ENCODE data around the gene LGMN. TPM values are rescaled to one million over a fixed set of nuclear protein-coding genes. Genes with fewer than 3 reads are reported as not detected.

LGMN gene
- total RNA-seq, 1 experiment from 2014 or later: 37.2 TPM

GRCh38 chr14:92658160-92658559 lies 90.3 kb downstream of the LGMN start:
- no peaks in the 10 kb centered on the region for H3K36me3 ChIP-seq (ENCODE audit: control insufficient read depth, insufficient read depth, low read length)
- intact Hi-C loops (cut with micrococcal nuclease; ENCODE audit: unreplicated experiment) (no loop called here), in situ Hi-C loops (cut with HindIII; ENCODE audit: low pct_unique_long_range_greater_than_20kb, low sequenced_read_pairs) (no loop called here)
- no peak overlapping the region for H3K27ac ChIP-seq (ENCODE audit: low read length)
- BruUV-seq (replicated peaks): no TSS peak
- no peaks in the 10 kb centered on the region for H3K27me3 ChIP-seq (ENCODE audit: control insufficient read depth, insufficient read depth, low read length)
- TF ChIP-seq CTCF (IDR thresholded peaks at IDR 0.05) (no peak), REST (IDR thresholded peaks at IDR 0.05; ENCODE audit: insufficient read depth in 1 of 2, low read depth in 2 of 2, low read length in 1 of 2) (no peak), POLR2AphosphoS5 (IDR thresholded peaks at IDR 0.05; ENCODE audit: low read depth, low read length) (no peak), SIN3A (IDR thresholded peaks at IDR 0.05; ENCODE audit: borderline replicate concordance, insufficient read depth, low read depth, low read length) (no peak), TCF7L2 (IDR thresholded peaks at IDR 0.05; ENCODE audit: low read depth, low read length) (no peak)
- no peak for DNase-seq (ENCODE audit: low read depth, low spot score)
- H3K9me3 ChIP-seq (ENCODE audit: control insufficient read depth, insufficient read depth, low read depth, low read length): no peaks in the 10 kb centered on the region
- H3K4me1 ChIP-seq (ENCODE audit: control insufficient read depth, insufficient read depth, low read length): no peaks in the 10 kb centered on the region
- H3K4me3 ChIP-seq (ENCODE audit: low read depth in 2 of 2, low read length in 2 of 2): no peak overlapping the region
- POLR2A ChIA-PET: no interaction called here
- no peak for ATAC-seq
- CTCF ChIA-PET: no interaction called here

- in situ Hi-C loops (cut with HindIII; ENCODE audit: low pct_unique_long_range_greater_than_20kb, low sequenced_read_pairs) (no loop called here), intact Hi-C loops (cut with micrococcal nuclease; ENCODE audit: unreplicated experiment) (no loop called here)
- Histone ChIP-seq H3K27ac (ENCODE audit: low read length) (no peak overlapping the region), H3K4me3 (ENCODE audit: low read depth in 2 of 2, low read length in 2 of 2) (no peak overlapping the region), H3K27me3 (ENCODE audit: control insufficient read depth, insufficient read depth, low read length) (no peaks in the 10 kb centered on the region), H3K9me3 (ENCODE audit: control insufficient read depth, insufficient read depth, low read depth, low read length) (no peaks in the 10 kb centered on the region), H3K36me3 (ENCODE audit: control insufficient read depth, insufficient read depth, low read length) (no peaks in the 10 kb centered on the region), H3K4me1 (ENCODE audit: control insufficient read depth, insufficient read depth, low read length) (no peaks in the 10 kb centered on the region)
- ChIA-PET CTCF (no interaction called here), POLR2A (no interaction called here)
- BruUV-seq (replicated peaks): no TSS peak
- TF ChIP-seq POLR2AphosphoS5 (IDR thresholded peaks at IDR 0.05; ENCODE audit: low read depth, low read length) (no peak), TCF7L2 (IDR thresholded peaks at IDR 0.05; ENCODE audit: low read depth, low read length) (no peak), SIN3A (IDR thresholded peaks at IDR 0.05; ENCODE audit: borderline replicate concordance, insufficient read depth, low read depth, low read length) (no peak), REST (IDR thresholded peaks at IDR 0.05; ENCODE audit: insufficient read depth in 1 of 2, low read depth in 2 of 2, low read length in 1 of 2) (no peak), CTCF (IDR thresholded peaks at IDR 0.05) (no peak)
- DNase-seq (ENCODE audit: low read depth, low spot score) (no peak), ATAC-seq (no peak)
These were observed 90.8 kb downstream of the LGMN start for GRCh38 chr14:92657457-92658142.

Data from Panc1 (cell line).